ENCODE results near the gene NAT8. TPM values are rescaled to one million over a fixed set of nuclear protein-coding genes. Genes with fewer than 3 reads are reported as not detected.

NAT8 gene
- total and polyA plus RNA-seq, 2 of the 13 experiments (the other 11 are each of a cell fraction or from before 2014, with no cell fraction given) = 1.9 to 12.9 TPM

GRCh38 chr2:73593680-73594079, 48.5 kb downstream of the NAT8 start:
- no peak overlapping the region for H3K4me2 ChIP-seq (ENCODE audit: low read depth, low read length)
- no peak overlapping the region for H3K27ac ChIP-seq (ENCODE audit: extremely low read length, insufficient read depth, low read length)
- no TSS peak for BruUV-seq (replicated peaks)
- no peaks in the 10 kb centered on the region for H3K4me1 ChIP-seq (ENCODE audit: insufficient read depth, low read length)
- no peaks in the 10 kb centered on the region; a peak in 1 of 5 replicates for H3K36me3 ChIP-seq (replicated peaks in 1 of 2; ENCODE audit: control insufficient read depth in 1 of 2, insufficient read depth in 2 of 2, low read length in 2 of 2)
- ATAC-seq = no peak
- POLR2A ChIA-PET = no interaction called here
- in situ Hi-C loops (cut with HindIII; ENCODE audit: extremely low pct_ligation_motif_present, low pct_unique_long_range_greater_than_20kb) (no loop called here), intact Hi-C loops (cut with micrococcal nuclease; ENCODE audit: unreplicated experiment) (no loop called here)
- H3K79me2 ChIP-seq (ENCODE audit: insufficient read depth, low read length) = no peaks in the 10 kb centered on the region
- H3K27me3 ChIP-seq (ENCODE audit: control insufficient read depth in 1 of 2, insufficient read depth in 2 of 2, low read length in 2 of 2) = no peaks in the 10 kb centered on the region
- no peaks in the 10 kb centered on the region for H4K20me1 ChIP-seq (ENCODE audit: insufficient read depth, low read length)
- H3K4me3 ChIP-seq (replicated peaks in 1 of 3; ENCODE audit: insufficient read depth in 1 of 3, low read depth in 2 of 3, low read length in 3 of 3) = no peak overlapping the region
- FAIRE-seq = no peak
- TF ChIP-seq, protein P1, sequence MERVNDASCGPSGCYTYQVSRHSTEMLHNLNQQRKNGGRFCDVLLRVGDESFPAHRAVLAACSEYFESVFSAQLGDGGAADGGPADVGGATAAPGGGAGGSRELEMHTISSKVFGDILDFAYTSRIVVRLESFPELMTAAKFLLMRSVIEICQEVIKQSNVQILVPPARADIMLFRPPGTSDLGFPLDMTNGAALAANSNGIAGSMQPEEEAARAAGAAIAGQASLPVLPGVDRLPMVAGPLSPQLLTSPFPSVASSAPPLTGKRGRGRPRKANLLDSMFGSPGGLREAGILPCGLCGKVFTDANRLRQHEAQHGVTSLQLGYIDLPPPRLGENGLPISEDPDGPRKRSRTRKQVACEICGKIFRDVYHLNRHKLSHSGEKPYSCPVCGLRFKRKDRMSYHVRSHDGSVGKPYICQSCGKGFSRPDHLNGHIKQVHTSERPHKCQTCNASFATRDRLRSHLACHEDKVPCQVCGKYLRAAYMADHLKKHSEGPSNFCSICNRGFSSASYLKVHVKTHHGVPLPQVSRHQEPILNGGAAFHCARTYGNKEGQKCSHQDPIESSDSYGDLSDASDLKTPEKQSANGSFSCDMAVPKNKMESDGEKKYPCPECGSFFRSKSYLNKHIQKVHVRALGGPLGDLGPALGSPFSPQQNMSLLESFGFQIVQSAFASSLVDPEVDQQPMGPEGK (CRISPR knock-in tag; IDR thresholded peaks at IDR 0.05) = no peak
- TF ChIP-seq SIN3A (IDR thresholded peaks at IDR 0.05; ENCODE audit: borderline replicate concordance, low read depth, low read length) = no peak
- TF ChIP-seq CEBPG (CRISPR knock-in tag; IDR thresholded peaks at IDR 0.05) = no peak
- TF ChIP-seq ZSCAN12 (CRISPR knock-in tag; IDR thresholded peaks at IDR 0.05) = no peak
- no peak for TF ChIP-seq EED (CRISPR knock-in tag; IDR thresholded peaks at IDR 0.05)
- TF ChIP-seq SP2 (CRISPR knock-in tag; IDR thresholded peaks at IDR 0.05) = no peak
- TF ChIP-seq MBD4 (IDR thresholded peaks at IDR 0.05; ENCODE audit: borderline replicate concordance, low read length) = no peak
- TF ChIP-seq SETDB1 (CRISPR knock-in tag; IDR thresholded peaks at IDR 0.05; ENCODE audit: borderline replicate concordance) = no peak
- TF ChIP-seq ZNF414 (CRISPR knock-in tag; IDR thresholded peaks at IDR 0.05) = no peak
- no peak for TF ChIP-seq NPAS2 (CRISPR knock-in tag; IDR thresholded peaks at IDR 0.05; ENCODE audit: borderline replicate concordance)
- TF ChIP-seq ZNF574 (CRISPR knock-in tag; IDR thresholded peaks at IDR 0.05) = no peak
- TF ChIP-seq CBX1 (IDR thresholded peaks at IDR 0.05; ENCODE audit: low read depth) = no peak
- TF ChIP-seq NR1H2 (CRISPR knock-in tag; IDR thresholded peaks at IDR 0.05; ENCODE audit: borderline replicate concordance, low read depth) = no peak
- no peak for TF ChIP-seq KDM4B (CRISPR knock-in tag; IDR thresholded peaks at IDR 0.05)
- no peak for TF ChIP-seq ZNF839 (CRISPR knock-in tag; IDR thresholded peaks at IDR 0.05; ENCODE audit: borderline replicate concordance)
- no peak for TF ChIP-seq ZNF556 (CRISPR knock-in tag; IDR thresholded peaks at IDR 0.05; ENCODE audit: borderline replicate concordance)
- TF ChIP-seq, protein P2, sequence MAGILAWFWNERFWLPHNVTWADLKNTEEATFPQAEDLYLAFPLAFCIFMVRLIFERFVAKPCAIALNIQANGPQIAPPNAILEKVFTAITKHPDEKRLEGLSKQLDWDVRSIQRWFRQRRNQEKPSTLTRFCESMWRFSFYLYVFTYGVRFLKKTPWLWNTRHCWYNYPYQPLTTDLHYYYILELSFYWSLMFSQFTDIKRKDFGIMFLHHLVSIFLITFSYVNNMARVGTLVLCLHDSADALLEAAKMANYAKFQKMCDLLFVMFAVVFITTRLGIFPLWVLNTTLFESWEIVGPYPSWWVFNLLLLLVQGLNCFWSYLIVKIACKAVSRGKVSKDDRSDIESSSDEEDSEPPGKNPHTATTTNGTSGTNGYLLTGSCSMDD (CRISPR knock-in tag; IDR thresholded peaks at IDR 0.05) = no peak
- no peak for TF ChIP-seq ZIK1 (CRISPR knock-in tag; IDR thresholded peaks at IDR 0.05; ENCODE audit: borderline replicate concordance, low read depth)
- TF ChIP-seq ZNF598 (CRISPR knock-in tag; IDR thresholded peaks at IDR 0.05; ENCODE audit: borderline replicate concordance) = no peak
- no peak for TF ChIP-seq ZNF546 (CRISPR knock-in tag; conservative IDR thresholded peaks at IDR 0.05)
- H3K9ac ChIP-seq (ENCODE audit: insufficient read depth, low read depth, low read length) = no peak overlapping the region
- CTCF ChIA-PET (ENCODE audit: low intra/inter-chr PET ratio, low total read pairs) = no interaction called here
- DNase-seq (ENCODE audit: low spot score) = no peak
- H2AFZ ChIP-seq (ENCODE audit: low read length) = no peak overlapping the region
- no peaks in the 10 kb centered on the region for H3K9me3 ChIP-seq (ENCODE audit: low read length)
- WGBS (ENCODE audit: low lambda C conversion rate) = 96% methylated on average over 2 of the region's 2 CpGs
